HUDEP-2 (cell line): ENCODE measurements around the gene MAMDC2.
A peak's percentile ranks its signal among the peaks of the same experiment; 100 is the strongest.
"Not testable (repeated sequence)": the region's sequence is repeated elsewhere in the genome, so short reads cannot be mapped to it uniquely, and the experiment has no call there.

ENCODE experiments used
- DNase-seq, 76 experiments: peaks; one replicate each; lab custom pipeline; 2025; ENCODE audit not compliant: unreplicated experiment in 76 of 76; lab: John Stamatoyannopoulos, UW

The MAMDC2 gene

DNA sequence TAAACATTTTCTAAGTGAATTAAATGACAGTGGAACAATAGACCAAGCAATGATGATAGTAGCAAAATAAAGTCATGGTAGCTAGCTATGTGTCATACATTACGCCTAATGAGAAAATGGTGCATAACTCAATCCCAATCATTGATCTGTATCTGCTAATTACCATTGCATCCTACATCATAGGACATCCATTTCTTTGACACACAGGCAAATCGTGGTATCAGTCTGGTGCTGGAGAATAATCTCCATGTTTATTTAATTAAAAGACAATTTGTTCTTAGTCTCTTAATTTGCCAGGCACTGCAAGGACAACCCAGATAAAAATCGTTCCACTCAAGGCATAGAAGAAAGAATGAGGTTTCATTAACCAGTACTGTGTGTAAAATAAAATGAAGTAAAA is 125.6 kb downstream of the MAMDC2 start:
- DNase-seq: no peak

DNA sequence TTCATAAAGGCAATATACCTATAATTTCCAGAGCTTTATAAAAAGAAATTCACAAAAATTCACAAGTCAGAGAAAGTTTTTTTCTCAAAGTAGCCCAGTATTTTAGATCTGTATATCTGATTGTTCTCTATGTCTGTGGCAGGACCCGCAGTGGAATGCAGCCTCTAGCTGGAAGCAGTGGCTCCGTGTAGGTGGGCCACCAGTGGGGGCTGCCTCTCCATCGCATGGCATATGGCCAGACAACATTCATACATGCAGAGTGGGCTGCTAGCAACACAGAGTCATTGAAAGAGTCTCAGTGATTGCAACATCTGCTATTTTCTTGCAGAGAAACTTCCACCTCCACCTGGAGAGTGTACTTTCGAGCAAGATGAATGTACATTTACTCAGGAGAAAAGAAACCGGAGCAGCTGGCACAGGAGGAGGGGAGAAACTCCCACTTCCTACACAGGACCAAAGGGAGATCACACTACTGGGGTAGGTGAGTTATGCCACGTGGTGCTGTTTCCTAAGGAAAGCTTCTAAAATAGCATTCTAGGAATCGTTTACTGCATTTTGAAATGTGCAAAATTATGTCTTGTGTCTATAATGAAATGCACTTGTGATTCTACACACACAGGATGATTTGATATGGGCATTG is 126.6 kb downstream of the MAMDC2 start:
- no peak for DNase-seq

DNA sequence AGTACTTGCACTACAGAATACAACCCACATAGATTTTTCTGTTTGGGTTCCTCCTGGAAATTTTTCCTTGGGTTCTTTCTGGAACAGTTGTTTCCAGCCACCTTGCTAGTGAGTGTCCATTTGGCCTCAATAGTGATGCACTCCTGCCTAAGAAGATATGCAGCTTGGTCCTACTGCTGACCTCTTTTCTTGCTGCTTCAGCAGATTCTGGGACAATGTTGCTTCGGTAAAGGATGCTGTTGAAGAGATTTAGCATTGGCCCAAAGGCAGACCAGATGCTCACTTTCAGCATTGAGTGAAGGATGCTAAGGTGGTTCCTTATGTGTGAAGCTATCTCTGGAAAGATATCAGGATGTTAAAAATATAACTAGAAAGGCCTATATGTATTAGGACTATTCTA is 128.9 kb downstream of the MAMDC2 start:
- DNase-seq: no peak

GRCh38 chr9:70177121-70177520 is 133.5 kb downstream of the MAMDC2 start:
- DNase-seq: no peak

DNA sequence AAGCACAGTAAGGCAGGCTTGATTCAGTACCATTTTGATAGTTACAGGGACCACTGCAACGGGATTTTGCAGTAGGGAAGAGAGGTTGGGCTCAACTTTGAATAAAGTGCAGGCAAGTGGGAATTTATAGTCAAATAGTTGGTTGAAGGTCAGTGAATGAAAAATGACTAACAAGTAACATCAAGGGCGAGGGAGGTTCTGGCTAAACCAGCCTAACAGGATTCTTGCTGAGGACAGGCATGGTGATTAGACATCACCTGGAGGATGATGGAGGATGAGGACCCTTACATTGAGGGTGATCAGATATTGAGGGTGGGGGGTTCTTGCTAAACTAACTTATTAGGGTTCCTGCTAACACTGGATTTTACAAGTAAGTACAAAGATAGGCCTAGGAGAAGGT is 149.1 kb downstream of the MAMDC2 start:
- DNase-seq: no peak

- DNase-seq: no peak
Measured at GRCh38 chr9:70195456-70195855, 151.8 kb downstream of the MAMDC2 start.

DNA sequence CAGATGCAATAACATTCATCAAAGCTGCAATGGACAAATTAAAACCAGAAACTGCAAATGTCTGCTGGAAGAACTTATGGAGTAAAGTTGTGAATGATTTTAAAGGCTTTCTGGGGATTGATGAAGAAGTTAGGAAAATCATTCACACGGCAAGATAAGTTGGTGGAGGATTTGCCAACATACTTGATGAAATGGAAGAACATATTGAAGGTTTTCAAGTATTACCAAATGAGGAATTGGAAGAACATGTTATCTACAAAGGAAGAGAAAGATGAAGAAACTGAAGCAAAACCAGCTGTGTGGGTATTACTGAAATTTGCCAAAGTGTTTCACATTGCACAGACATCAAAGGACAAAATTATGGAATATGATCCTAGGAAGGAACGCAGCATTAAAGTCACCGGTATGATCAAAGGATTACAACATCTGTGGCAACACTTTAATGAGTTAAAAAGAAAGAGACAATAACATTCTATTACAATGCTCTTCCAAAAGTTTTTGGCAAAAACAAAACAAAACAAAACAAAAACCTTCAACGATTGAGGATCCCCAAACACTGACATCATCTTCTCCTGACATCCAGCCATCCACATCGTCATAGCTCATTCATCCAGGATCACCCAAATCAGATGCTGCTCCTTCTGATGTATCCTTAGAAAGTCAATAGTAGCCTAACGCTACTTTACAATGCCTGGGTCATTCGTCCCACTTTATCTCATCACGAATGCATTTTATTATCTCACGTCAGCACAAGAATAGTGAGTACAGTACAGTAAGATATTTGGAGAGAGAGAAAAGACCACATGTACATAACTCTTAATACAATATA is 153.8 kb downstream of the MAMDC2 start:
- no peak for DNase-seq

GRCh38 chr9:70204743-70205142 is 161.1 kb downstream of the MAMDC2 start:
- DNase-seq: not testable (repeated sequence)

- DNase-seq: no peak
Measured at GRCh38 chr9:70205366-70206020, 161.8 kb downstream of the MAMDC2 start.

- DNase-seq: peak in 1 of 76 experiments; percentile 0
Measured at GRCh38 chr9:70217029-70217428, 173.4 kb downstream of the MAMDC2 start.

DNA sequence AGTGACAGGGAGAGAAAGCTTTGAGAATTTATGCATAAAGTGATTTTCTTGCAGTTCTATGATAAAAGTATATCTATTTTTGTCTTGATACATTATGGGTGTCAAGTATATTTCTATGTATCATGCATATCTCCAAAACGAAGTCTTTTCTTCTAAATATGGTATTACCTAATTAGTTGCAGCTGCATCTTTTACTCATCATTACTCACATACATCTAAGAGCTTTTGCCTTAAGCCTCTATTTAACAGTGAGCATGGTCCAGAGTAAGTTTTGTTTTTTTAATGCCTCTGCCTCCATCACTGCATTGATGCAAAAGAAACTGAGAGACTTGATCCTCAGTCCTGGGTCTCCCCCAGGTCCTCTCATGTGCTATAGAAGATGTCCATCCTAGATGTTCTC is 175.1 kb downstream of the MAMDC2 start:
- no peak for DNase-seq

DNA sequence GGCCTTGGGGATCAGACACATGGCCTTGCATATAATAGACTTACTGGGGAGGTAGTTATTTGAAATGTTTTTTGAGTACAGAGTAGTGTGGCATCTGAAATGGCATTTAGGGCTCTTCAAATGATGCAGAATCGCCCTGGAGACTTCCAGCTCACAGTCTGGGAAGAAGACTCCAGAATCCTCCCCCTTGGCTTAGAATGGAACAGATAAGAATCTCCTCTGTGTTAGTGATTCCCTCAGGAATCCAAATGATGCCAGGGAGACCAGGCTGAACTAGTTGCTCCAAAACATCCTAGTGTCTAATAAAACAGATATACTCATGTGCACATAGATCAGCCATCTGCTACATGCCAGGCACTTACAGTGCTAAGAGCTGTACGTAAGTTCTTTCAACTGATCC is 176.6 kb downstream of the MAMDC2 start:
- DNase-seq: no peak

DNA sequence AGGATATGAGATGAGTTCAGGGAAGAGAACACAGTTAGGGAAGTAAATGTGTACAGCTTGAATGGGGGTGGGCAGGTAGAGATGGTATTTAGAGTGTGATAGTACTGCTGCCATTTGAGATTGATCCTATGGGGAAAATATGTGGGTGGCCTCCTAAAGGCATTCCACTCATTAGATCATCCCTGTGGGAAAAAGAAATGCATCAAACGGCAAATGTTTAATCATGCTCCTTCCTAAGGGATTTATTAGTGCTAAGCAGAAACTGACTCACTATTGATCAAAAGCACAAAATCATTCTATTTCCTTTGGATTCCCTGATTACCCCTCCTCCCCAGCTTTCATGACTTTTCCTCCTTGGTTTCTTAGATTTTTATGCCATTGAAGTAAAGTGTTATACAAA is 178.7 kb downstream of the MAMDC2 start:
- DNase-seq: no peak

GRCh38 chr9:70228118-70228517 is 184.5 kb downstream of the MAMDC2 start:
- DNase-seq: no peak

- DNase-seq: no peak
Measured at GRCh38 chr9:70228611-70229010, 185.0 kb downstream of the MAMDC2 start.

- no peak for DNase-seq
Measured at GRCh38 chr9:70229026-70229425, 185.4 kb downstream of the MAMDC2 start.

GRCh38 chr9:70229579-70229978 is 185.9 kb downstream of the MAMDC2 start:
- DNase-seq: peak in 1 of 76 experiments; percentile 0

GRCh38 chr9:70232476-70232875 is 188.8 kb downstream of the MAMDC2 start:
- no peak for DNase-seq

- DNase-seq: not testable (repeated sequence)
Measured at GRCh38 chr9:70234208-70234607, 190.6 kb downstream of the MAMDC2 start.

DNA sequence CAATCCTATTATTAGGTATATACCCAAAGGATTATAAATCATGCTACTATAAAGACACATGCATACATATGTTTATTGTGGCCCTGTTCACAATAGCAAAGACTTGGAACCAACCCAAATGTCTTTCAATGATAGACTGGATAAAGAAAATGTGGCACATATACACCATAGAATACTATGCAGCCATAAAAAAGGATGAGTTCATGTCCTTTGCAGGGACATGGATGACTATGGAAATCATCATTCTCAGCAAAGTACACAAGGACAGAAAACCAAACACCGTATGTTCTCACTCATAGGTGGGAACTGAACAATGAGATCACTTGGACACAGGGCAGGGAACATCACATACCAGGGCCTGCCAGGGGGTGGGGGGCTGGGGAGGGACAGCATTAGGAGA is 202.3 kb downstream of the MAMDC2 start:
- not testable (repeated sequence) for DNase-seq

DNA sequence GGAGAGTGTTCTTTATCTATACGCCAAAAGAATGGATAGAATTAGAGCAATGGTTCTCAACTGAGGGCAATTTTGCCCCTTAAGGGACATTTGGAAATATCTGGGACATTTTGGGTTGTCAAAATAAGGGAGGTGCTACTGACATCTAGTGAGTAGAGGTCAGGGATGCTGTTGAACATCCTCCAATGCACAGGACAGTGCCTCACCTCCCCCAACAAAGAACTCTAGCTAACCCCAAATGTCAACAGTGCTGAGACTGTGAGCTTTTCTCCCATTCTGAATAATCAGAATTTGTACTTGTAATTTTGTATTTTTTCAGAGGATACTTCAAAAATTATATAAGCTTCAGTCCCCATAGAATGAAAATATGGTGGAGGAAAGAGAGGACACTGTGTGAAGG is 206.6 kb downstream of the MAMDC2 start:
- DNase-seq: no peak

DNA sequence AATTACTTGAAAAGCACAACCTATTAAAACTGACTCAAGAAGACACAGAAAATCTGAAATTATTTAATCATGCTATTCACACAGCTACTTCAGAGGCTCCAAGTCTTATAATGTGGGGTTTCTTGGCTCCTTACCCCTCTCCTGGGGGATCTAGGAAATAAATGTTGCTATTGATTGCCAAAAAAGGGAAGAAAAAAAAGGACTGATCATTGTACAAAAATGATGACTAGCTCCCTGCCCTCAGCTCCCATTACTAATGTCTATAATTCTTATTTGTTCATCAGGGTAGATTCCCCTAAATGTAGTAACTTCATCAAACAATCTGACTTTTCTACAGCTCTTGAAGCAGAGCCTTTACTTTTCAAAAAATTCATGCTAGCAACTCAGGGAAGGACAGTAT is 211.8 kb downstream of the MAMDC2 start:
- no peak for DNase-seq
